Measurements from ENCODE around the gene HTRA2. TPM values are rescaled to one million over a fixed set of nuclear protein-coding genes. Genes with fewer than 3 reads are reported as not detected.

The HTRA2 gene
- total RNA-seq, 1 donor from 2014 or later: 11.7 TPM

GRCh38 chr2:74514368-74515270 is 15.1 kb upstream of the HTRA2 start, which contains the start of gene TLX2:
TSS of gene TLX2 (plus strand) at chr2:74514450. CDS start at chr2:74514807, 357 bp downstream.
- DNase-seq (ENCODE audit: low spot score): no peak
- ATAC-seq: no peak

- ATAC-seq: peak; percentile 62
Observed at GRCh38 chr2:74515271-74515980, 14.3 kb upstream of the HTRA2 start.

GRCh38 chr2:74515981-74516633 is 13.6 kb upstream of the HTRA2 start:
- DNase-seq (ENCODE audit: low spot score): no peak
- ATAC-seq: peak; percentile 72

More at GRCh38 chr2:74515271-74515980, 14.3 kb upstream of the HTRA2 start:
- no peak for DNase-seq (ENCODE audit: low spot score)

DNA sequence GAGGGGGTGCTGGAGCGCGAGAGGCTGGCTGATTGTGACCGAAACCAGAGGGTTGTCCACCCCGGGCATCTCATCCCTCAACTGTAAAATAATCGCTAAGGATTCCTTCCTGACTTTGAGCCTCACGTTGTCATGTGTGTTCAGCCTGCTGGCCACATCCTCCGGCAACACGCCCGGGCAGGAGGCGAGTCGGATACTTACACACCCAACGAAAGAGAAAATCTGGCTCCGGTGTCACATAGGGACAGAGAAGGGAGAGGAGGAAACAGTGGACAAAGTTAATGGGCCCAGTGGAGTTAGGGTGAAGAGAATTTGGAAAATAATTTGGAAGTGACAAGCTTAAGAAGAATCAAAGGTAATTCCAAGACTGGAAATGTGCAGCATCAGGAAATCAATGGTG is 13.1 kb upstream of the HTRA2 start:
- DNase-seq (ENCODE audit: low spot score): no peak

GRCh38 chr2:74522516-74522915 is 7.2 kb upstream of the HTRA2 start:
- ATAC-seq: no peak

More for the DNA sequence above, 13.1 kb upstream of the HTRA2 start:
- ATAC-seq: no peak

GRCh38 chr2:74524005-74524404 is 5.7 kb upstream of the HTRA2 start:
- no peak for DNase-seq (ENCODE audit: low spot score)
- no peak for ATAC-seq

More at GRCh38 chr2:74522516-74522915, 7.2 kb upstream of the HTRA2 start:
- DNase-seq (ENCODE audit: low spot score): no peak

- no peak for ATAC-seq
- no peak for DNase-seq (ENCODE audit: low spot score)
Observed at GRCh38 chr2:74524955-74525716, 4.6 kb upstream of the HTRA2 start.

- no peak for DNase-seq (ENCODE audit: low spot score)
- no peak for ATAC-seq
Observed at GRCh38 chr2:74525717-74526648, 3.8 kb upstream of the HTRA2 start, which contains the start of gene DQX1. TSS of gene DQX1 (minus strand) at chr2:74526231. CDS start at chr2:74525729, 502 bp downstream.

DNA sequence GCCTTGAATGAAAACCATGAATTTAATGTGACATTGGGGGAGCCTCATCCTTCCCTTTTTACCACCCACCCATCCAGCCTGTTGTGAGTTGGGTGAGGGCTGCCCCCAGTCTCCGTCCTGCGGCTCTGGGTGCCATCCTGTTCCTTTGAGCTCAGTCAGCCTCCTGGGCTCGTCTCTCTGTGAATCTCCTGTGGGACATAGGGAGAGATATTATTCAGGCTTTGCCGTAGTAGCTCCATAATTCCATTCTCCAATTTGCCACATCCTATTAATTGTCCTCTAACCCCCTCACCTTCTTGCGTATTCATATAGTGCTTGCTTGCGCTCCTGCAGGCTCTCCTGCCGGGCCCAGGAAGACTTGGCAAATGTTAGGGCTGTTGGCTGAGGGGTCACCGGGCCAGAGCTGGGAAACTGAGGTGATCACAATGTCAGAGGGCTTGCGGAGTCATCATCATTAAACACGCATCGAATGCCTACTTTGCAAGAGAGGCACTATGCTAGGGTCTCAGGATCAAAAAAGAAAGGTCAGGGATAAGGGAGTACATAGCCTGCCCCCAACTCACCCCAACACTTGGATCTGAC is 3.0 kb upstream of the HTRA2 start:
- ATAC-seq: no peak
- no peak for DNase-seq (ENCODE audit: low spot score)

DNA sequence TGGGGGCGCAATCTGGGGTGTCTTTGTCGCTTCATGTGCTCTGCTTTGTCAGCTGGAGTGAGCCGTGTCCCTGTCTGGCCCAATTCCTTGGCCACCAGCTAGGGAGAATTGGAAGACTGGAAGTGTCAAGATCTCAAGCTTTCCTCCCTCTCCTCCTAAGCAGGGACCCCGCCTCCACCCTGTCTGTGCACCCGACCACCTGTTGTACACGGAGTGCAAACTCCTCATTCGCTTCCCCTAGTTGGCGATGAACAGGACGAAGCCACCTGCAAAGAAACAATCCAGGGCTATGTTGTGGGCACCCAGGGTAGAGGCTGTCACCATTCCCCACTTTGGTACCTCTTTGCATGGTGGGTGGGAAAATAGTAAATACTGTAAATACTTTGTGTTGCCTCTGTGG is 2.0 kb upstream of the HTRA2 start:
- ATAC-seq (no peak), DNase-seq (ENCODE audit: low spot score) (no peak)

- ATAC-seq (peak; percentile 18), DNase-seq (ENCODE audit: low spot score) (no peak)
Observed at GRCh38 chr2:74528600-74529356, 955 bp upstream of the HTRA2 start.

DNA sequence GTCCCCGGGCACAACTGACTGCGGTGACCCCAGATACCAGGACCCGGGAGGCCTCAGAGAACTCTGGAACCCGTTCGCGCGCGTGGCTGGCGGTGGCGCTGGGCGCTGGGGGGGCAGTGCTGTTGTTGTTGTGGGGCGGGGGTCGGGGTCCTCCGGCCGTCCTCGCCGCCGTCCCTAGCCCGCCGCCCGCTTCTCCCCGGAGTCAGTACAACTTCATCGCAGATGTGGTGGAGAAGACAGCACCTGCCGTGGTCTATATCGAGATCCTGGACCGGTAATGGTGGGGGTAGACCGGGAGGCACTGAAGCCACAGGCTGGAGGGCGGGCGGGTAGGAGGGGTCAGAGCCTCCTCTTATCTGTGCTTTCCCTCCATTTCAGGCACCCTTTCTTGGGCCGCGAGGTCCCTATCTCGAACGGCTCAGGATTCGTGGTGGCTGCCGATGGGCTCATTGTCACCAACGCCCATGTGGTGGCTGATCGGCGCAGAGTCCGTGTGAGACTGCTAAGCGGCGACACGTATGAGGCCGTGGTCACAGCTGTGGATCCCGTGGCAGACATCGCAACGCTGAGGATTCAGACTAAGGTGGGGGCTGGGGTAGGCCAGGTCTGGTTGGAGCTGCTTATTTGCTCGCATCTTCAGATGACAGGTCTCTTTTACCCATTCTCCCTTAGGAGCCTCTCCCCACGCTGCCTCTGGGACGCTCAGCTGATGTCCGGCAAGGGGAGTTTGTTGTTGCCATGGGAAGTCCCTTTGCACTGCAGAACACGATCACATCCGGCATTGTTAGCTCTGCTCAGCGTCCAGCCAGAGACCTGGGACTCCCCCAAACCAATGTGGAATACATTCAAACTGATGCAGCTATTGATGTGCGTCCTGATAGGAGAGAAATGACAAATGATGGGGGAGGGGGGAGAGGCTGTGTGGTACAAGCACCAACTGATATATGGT is 780 bp downstream of the HTRA2 start:
- ATAC-seq (peak; percentile 31), DNase-seq (ENCODE audit: low spot score) (no peak)

DNA sequence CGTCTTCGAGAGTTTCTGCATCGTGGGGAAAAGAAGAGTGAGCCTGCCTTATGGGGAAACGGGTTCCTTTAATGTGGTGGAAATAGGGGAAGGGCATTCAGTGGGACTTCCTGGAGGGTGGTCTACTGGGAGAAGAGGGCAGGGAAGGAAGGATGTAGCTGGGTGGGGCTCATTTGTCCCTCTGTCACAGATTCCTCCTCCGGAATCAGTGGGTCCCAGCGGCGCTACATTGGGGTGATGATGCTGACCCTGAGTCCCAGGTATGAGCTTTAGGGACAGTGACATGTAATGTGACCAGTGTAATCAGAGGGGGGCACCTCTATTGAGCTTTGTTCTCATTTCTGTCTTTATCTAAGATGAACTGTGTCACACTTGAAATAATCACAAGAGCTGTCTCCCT is 1.9 kb downstream of the HTRA2 start:
- DNase-seq (ENCODE audit: low spot score): no peak
- no peak for ATAC-seq

- no peak for ATAC-seq
- DNase-seq (ENCODE audit: low spot score): no peak
Observed at GRCh38 chr2:74532222-74532621, 2.5 kb downstream of the HTRA2 start.

DNA sequence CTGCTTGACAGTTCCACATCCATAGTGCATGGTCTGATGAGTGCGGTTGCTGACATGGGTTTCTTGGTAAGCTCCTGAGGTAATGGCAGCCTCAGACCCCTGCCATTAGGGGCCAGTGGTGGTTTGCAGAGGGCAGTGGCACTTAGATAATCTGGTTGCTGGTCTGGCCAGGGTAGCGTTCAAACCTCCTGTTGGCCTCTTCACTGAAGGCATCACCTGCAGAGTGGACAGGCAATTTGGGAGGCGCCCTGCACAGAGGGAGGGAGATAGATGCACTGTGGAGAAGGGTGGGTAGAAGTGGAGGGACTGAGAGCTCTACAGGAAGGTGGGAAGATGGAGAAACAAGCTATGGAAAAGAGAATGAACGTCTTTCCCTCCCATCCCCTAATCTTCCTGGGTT is 3.7 kb downstream of the HTRA2 start:
- ATAC-seq (no peak), DNase-seq (ENCODE audit: low spot score) (no peak)

DNA sequence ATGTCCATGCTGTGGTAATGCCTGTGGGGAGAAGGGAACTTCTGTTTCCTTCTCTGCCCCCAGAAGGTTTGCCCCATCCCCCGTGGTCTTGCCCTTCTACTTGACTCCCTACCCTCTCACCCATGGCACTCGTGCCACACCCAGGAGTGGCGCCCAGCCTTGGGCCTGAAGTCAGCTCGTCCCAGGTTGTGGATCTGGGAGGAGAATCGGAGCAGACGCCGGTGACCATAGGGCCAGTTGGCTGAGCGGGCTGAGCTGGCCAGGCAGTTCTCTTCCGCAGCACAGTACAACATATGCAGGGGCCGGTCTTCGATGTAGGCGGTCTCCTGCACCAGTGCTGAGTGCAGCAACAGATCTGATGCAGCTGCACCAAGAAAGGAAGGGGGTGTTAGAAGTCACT is 4.7 kb downstream of the HTRA2 start:
- DNase-seq (ENCODE audit: low spot score) (no peak), ATAC-seq (no peak)

DNA sequence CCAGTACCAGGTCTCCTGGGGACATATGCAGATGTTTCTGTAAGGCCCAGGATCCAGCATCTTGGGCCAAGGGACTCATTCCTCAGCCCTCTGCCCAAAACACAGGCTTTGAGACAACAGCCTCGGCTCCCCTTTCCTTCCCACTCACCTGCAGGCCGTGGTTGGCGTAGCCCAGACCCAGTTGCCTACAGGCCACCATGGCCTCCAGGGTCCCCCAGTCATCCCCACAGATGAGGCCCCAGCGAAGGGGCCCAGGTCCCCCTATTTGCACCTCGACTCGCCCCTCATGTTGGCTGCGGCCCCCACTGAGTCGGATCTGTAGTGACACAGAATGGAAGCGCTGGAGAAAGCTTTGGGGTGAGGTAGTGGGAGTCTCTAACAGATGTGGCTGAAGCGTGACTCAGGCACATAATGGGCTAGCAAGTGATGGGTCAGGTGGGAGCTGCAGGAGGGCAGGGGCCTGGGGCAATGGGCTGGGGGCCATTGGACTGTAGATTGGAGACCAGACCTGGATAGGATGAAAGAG is 5.8 kb downstream of the HTRA2 start:
- ATAC-seq (no peak), DNase-seq (ENCODE audit: low spot score) (no peak)

All from left lobe of liver (tissue), 2 donors.